ENCODE measurements around the gene MAGEF1.

Gene MAGEF1

GRCh38 chr3:184717399-184717983 is 5.6 kb upstream of the MAGEF1 start:
- Histone ChIP-seq H3K4me2 (ENCODE audit: insufficient read depth, low read length, poor library complexity, severe bottlenecking) (peak overlapping the region; percentile 47), H4K91ac (ENCODE audit: low read depth, low read length, poor library complexity) (peak overlapping the region; percentile 94), H2BK120ac (ENCODE audit: low read depth, low read length) (no peak overlapping the region), H3K23ac (ENCODE audit: low read depth, low read length, poor library complexity) (peak overlapping the region; percentile 50), H3K27me3 (ENCODE audit: control insufficient read depth in 3 of 3, insufficient read depth in 3 of 3, low read depth in 1 of 3, low read length in 3 of 3) (no peaks in the 10 kb centered on the region), H3K4ac (ENCODE audit: low read length) (no peak overlapping the region), H4K8ac (ENCODE audit: low read depth, low read length) (no peak overlapping the region), H2AK5ac (ENCODE audit: low read depth, low read length) (peak overlapping the region; percentile 88), H3K36me3 (replicated peaks in 1 of 2; ENCODE audit: control insufficient read depth in 2 of 2, insufficient read depth in 2 of 2, low read length in 2 of 2) (no peaks in the 10 kb centered on the region), H2BK12ac (ENCODE audit: low read length) (no peak overlapping the region), H2AFZ (ENCODE audit: low read length) (peak overlapping the region; percentile 93), H3K27ac (replicated peaks; ENCODE audit: low read length) (peak overlapping the region; percentile 99), H3K14ac (ENCODE audit: low read length) (no peak overlapping the region), H2BK5ac (ENCODE audit: low read length) (peak overlapping the region; percentile 84), H3K4me1 (ENCODE audit: control insufficient read depth in 2 of 2, insufficient read depth in 1 of 2, low read depth in 1 of 2, low read length in 2 of 2) (peaks cover 22 to 27% of the 10 kb centered on the region in 2 donors), H3K4me3 (ENCODE audit: low read length in 2 of 2) (peak overlapping the region in 1 of 2 donors; percentile 34), H3K9me3 (replicated peaks in 1 of 2; ENCODE audit: control insufficient read depth in 2 of 2, insufficient read depth in 1 of 2, low read depth in 1 of 2, low read length in 2 of 2) (no peaks in the 10 kb centered on the region), H3K79me1 (ENCODE audit: low read depth, low read length) (no peaks in the 10 kb centered on the region), H3K9ac (ENCODE audit: low read depth, low read length, poor library complexity) (no peak overlapping the region), H3K18ac (ENCODE audit: low read length) (peak overlapping the region; percentile 98), H2BK15ac (ENCODE audit: low read length) (peak overlapping the region; percentile 0)
- no CpG with 5 or more reads among the region's 8 CpGs for WGBS, 2 donors (ENCODE audit: extremely low coverage in 2 of 2, insufficient read length in 2 of 2, insufficient replicate concordance in 1 of 2)
- no peak for DNase-seq (ENCODE audit: low spot score)

- Histone ChIP-seq H2AK5ac (ENCODE audit: low read depth, low read length) (peak overlapping the region; percentile 88), H2BK120ac (ENCODE audit: low read depth, low read length) (no peak overlapping the region), H2BK15ac (ENCODE audit: low read length) (no peak overlapping the region), H3K9me3 (replicated peaks in 1 of 2; ENCODE audit: control insufficient read depth in 2 of 2, insufficient read depth in 1 of 2, low read depth in 1 of 2, low read length in 2 of 2) (no peaks in the 10 kb centered on the region), H3K9ac (ENCODE audit: low read depth, low read length, poor library complexity) (peak overlapping the region; percentile 86), H3K27ac (replicated peaks; ENCODE audit: low read length) (peak overlapping the region; percentile 99), H2BK5ac (ENCODE audit: low read length) (peak overlapping the region; percentile 84), H4K8ac (ENCODE audit: low read depth, low read length) (no peak overlapping the region), H3K23ac (ENCODE audit: low read depth, low read length, poor library complexity) (peak overlapping the region; percentile 50), H2AFZ (ENCODE audit: low read length) (peak overlapping the region; percentile 93), H3K36me3 (replicated peaks in 1 of 2; ENCODE audit: control insufficient read depth in 2 of 2, insufficient read depth in 2 of 2, low read length in 2 of 2) (no peaks in the 10 kb centered on the region), H3K79me1 (ENCODE audit: low read depth, low read length) (no peaks in the 10 kb centered on the region), H3K18ac (ENCODE audit: low read length) (peak overlapping the region; percentile 98), H3K4me3 (ENCODE audit: low read length in 2 of 2) (peak overlapping the region in 1 of 2 donors; percentile 34), H3K14ac (ENCODE audit: low read length) (no peak overlapping the region), H2BK12ac (ENCODE audit: low read length) (peak overlapping the region; percentile 77), H3K27me3 (ENCODE audit: control insufficient read depth in 3 of 3, insufficient read depth in 3 of 3, low read depth in 1 of 3, low read length in 3 of 3) (no peaks in the 10 kb centered on the region), H3K4me2 (ENCODE audit: insufficient read depth, low read length, poor library complexity, severe bottlenecking) (peak overlapping the region; percentile 47), H3K4me1 (ENCODE audit: control insufficient read depth in 2 of 2, insufficient read depth in 1 of 2, low read depth in 1 of 2, low read length in 2 of 2) (peaks cover 22 to 28% of the 10 kb centered on the region in 2 donors), H4K91ac (ENCODE audit: low read depth, low read length, poor library complexity) (peak overlapping the region; percentile 94), H3K4ac (ENCODE audit: low read length) (no peak overlapping the region)
- DNase-seq (ENCODE audit: low spot score) = peak; percentile 80
- WGBS, 2 donors (ENCODE audit: extremely low coverage in 2 of 2, insufficient read length in 2 of 2, insufficient replicate concordance in 1 of 2) = no CpG with 5 or more reads among the region's 20 CpGs
Measured at GRCh38 chr3:184716622-184717398, 4.9 kb upstream of the MAGEF1 start.

- Histone ChIP-seq H3K18ac (ENCODE audit: low read length) (peak overlapping the region; percentile 84), H3K27ac (replicated peaks; ENCODE audit: low read length) (peak overlapping the region; percentile 99), H3K4me1 (ENCODE audit: control insufficient read depth in 2 of 2, insufficient read depth in 1 of 2, low read depth in 1 of 2, low read length in 2 of 2) (peaks cover 22 to 28% of the 10 kb centered on the region in 2 donors), H3K27me3 (ENCODE audit: control insufficient read depth in 3 of 3, insufficient read depth in 3 of 3, low read depth in 1 of 3, low read length in 3 of 3) (no peaks in the 10 kb centered on the region), H3K14ac (ENCODE audit: low read length) (no peak overlapping the region), H2BK15ac (ENCODE audit: low read length) (no peak overlapping the region), H4K91ac (ENCODE audit: low read depth, low read length, poor library complexity) (no peak overlapping the region), H2AK5ac (ENCODE audit: low read depth, low read length) (peak overlapping the region; percentile 72), H4K8ac (ENCODE audit: low read depth, low read length) (no peak overlapping the region), H3K9me3 (replicated peaks in 1 of 2; ENCODE audit: control insufficient read depth in 2 of 2, insufficient read depth in 1 of 2, low read depth in 1 of 2, low read length in 2 of 2) (no peaks in the 10 kb centered on the region), H3K4me3 (ENCODE audit: low read length in 2 of 2) (no peak overlapping the region), H3K36me3 (replicated peaks in 1 of 2; ENCODE audit: control insufficient read depth in 2 of 2, insufficient read depth in 2 of 2, low read length in 2 of 2) (no peaks in the 10 kb centered on the region), H3K4me2 (ENCODE audit: insufficient read depth, low read length, poor library complexity, severe bottlenecking) (peak overlapping the region; percentile 28), H2AFZ (ENCODE audit: low read length) (peak overlapping the region; percentile 93), H2BK120ac (ENCODE audit: low read depth, low read length) (no peak overlapping the region), H2BK5ac (ENCODE audit: low read length) (peak overlapping the region; percentile 33), H3K23ac (ENCODE audit: low read depth, low read length, poor library complexity) (no peak overlapping the region), H3K9ac (ENCODE audit: low read depth, low read length, poor library complexity) (peak overlapping the region; percentile 38), H3K79me1 (ENCODE audit: low read depth, low read length) (peaks cover 2% of the 10 kb centered on the region), H2BK12ac (ENCODE audit: low read length) (peak overlapping the region; percentile 77), H3K4ac (ENCODE audit: low read length) (no peak overlapping the region)
- DNase-seq (ENCODE audit: low spot score) = no peak
- no CpG with 5 or more reads among the region's 8 CpGs for WGBS, 2 donors (ENCODE audit: extremely low coverage in 2 of 2, insufficient read length in 2 of 2, insufficient replicate concordance in 1 of 2)
Measured at GRCh38 chr3:184715943-184716621, 4.2 kb upstream of the MAGEF1 start.

- no peak overlapping the region for H2AFZ ChIP-seq (ENCODE audit: low read length)
- no peak overlapping the region for H2BK12ac ChIP-seq (ENCODE audit: low read length)
- H2BK5ac ChIP-seq (ENCODE audit: low read length) = no peak overlapping the region
- H3K4ac ChIP-seq (ENCODE audit: low read length) = no peak overlapping the region
- DNase-seq (ENCODE audit: low spot score) = no peak
- H2BK15ac ChIP-seq (ENCODE audit: low read length) = no peak overlapping the region
- no peak overlapping the region for H3K18ac ChIP-seq (ENCODE audit: low read length)
- peaks cover 5 to 18% of the 10 kb centered on the region in 2 donors for H3K36me3 ChIP-seq (replicated peaks in 1 of 2; ENCODE audit: control insufficient read depth in 2 of 2, insufficient read depth in 2 of 2, low read length in 2 of 2)
- H2AK5ac ChIP-seq (ENCODE audit: low read depth, low read length) = no peak overlapping the region
- no peak overlapping the region for H3K4me2 ChIP-seq (ENCODE audit: insufficient read depth, low read length, poor library complexity, severe bottlenecking)
- no peaks in the 10 kb centered on the region for H3K27me3 ChIP-seq (ENCODE audit: control insufficient read depth in 3 of 3, insufficient read depth in 3 of 3, low read depth in 1 of 3, low read length in 3 of 3)
- no peak overlapping the region for H3K27ac ChIP-seq (replicated peaks; ENCODE audit: low read length)
- no peak overlapping the region for H3K9ac ChIP-seq (ENCODE audit: low read depth, low read length, poor library complexity)
- H4K8ac ChIP-seq (ENCODE audit: low read depth, low read length) = no peak overlapping the region
- peaks cover 0 to 3% of the 10 kb centered on the region in 2 donors for H3K9me3 ChIP-seq (replicated peaks in 1 of 2; ENCODE audit: control insufficient read depth in 2 of 2, insufficient read depth in 1 of 2, low read depth in 1 of 2, low read length in 2 of 2)
- peaks cover 25 to 28% of the 10 kb centered on the region in 2 donors for H3K4me1 ChIP-seq (ENCODE audit: control insufficient read depth in 2 of 2, insufficient read depth in 1 of 2, low read depth in 1 of 2, low read length in 2 of 2)
- no CpG with 5 or more reads among the region's 2 CpGs for WGBS, 2 donors (ENCODE audit: extremely low coverage in 2 of 2, insufficient read length in 2 of 2, insufficient replicate concordance in 1 of 2)
- H3K4me3 ChIP-seq (ENCODE audit: low read length in 2 of 2) = no peak overlapping the region
- no peak overlapping the region for H3K23ac ChIP-seq (ENCODE audit: low read depth, low read length, poor library complexity)
- H3K79me1 ChIP-seq (ENCODE audit: low read depth, low read length) = peaks cover 2% of the 10 kb centered on the region
- no peak overlapping the region for H3K14ac ChIP-seq (ENCODE audit: low read length)
- no peak overlapping the region for H2BK120ac ChIP-seq (ENCODE audit: low read depth, low read length)
- H4K91ac ChIP-seq (ENCODE audit: low read depth, low read length, poor library complexity) = no peak overlapping the region
Measured at GRCh38 chr3:184713521-184713920, 1.7 kb upstream of the MAGEF1 start.

Measured in neuronal stem cell (in vitro differentiated cells).